ENCODE measurements around the gene MAB21L4. TPM values are rescaled to one million over a fixed set of nuclear protein-coding genes. Genes with fewer than 3 reads are reported as not detected.
"Not testable (repeated sequence)": the region's sequence is repeated elsewhere in the genome, so short reads cannot be mapped to it uniquely, and the experiment has no call there.

Gene MAB21L4
- total RNA-seq, 1 donor from 2014 or later = not detected

- DNase-seq (ENCODE audit: low read depth in 2 of 2) = no peak
Observed at GRCh38 chr2:240865391-240865790, 30.6 kb downstream of the MAB21L4 start.

- DNase-seq (ENCODE audit: low read depth in 2 of 2) = no peak
Observed at GRCh38 chr2:240864475-240864874, 31.5 kb downstream of the MAB21L4 start.

GRCh38 chr2:240861547-240861946 is 34.4 kb downstream of the MAB21L4 start:
- DNase-seq (ENCODE audit: low read depth in 2 of 2) = no peak

GRCh38 chr2:240858871-240859270 is 37.1 kb downstream of the MAB21L4 start:
- DNase-seq (ENCODE audit: low read depth in 2 of 2) = no peak

GRCh38 chr2:240858321-240858720 is 37.6 kb downstream of the MAB21L4 start:
- no peak for DNase-seq (ENCODE audit: low read depth in 2 of 2)

GRCh38 chr2:240857039-240858008 is 38.6 kb downstream of the MAB21L4 start:
- DNase-seq (ENCODE audit: low read depth in 2 of 2) = no peak

GRCh38 chr2:240856151-240856980 is 39.6 kb downstream of the MAB21L4 start:
- DNase-seq (ENCODE audit: low read depth in 2 of 2) = peak in 1 of 2 donors; percentile 27

- no peak for DNase-seq (ENCODE audit: low read depth in 2 of 2)
Observed at GRCh38 chr2:240855670-240856069, 40.3 kb downstream of the MAB21L4 start.

- DNase-seq (ENCODE audit: low read depth in 2 of 2) = no peak
Observed at GRCh38 chr2:240852671-240853314, 43.2 kb downstream of the MAB21L4 start.

- DNase-seq (ENCODE audit: low read depth in 2 of 2) = peak; percentile 81 to 87
Observed at GRCh38 chr2:240851078-240851991, 44.6 kb downstream of the MAB21L4 start.

- DNase-seq (ENCODE audit: low read depth in 2 of 2) = no peak
Observed at GRCh38 chr2:240850756-240851077, 45.2 kb downstream of the MAB21L4 start.

- no peak for DNase-seq (ENCODE audit: low read depth in 2 of 2)
Observed at GRCh38 chr2:240850026-240850425, 45.9 kb downstream of the MAB21L4 start.

- no peak for DNase-seq (ENCODE audit: low read depth in 2 of 2)
Observed at GRCh38 chr2:240848900-240849680, 46.9 kb downstream of the MAB21L4 start.

- DNase-seq (ENCODE audit: low read depth in 2 of 2) = no peak
Observed at GRCh38 chr2:240847817-240848216, 48.1 kb downstream of the MAB21L4 start.

GRCh38 chr2:240846873-240847595 is 48.9 kb downstream of the MAB21L4 start:
- DNase-seq (ENCODE audit: low read depth in 2 of 2) = no peak

- not testable (repeated sequence) for DNase-seq (ENCODE audit: low read depth in 2 of 2)
Observed at GRCh38 chr2:240846309-240846708, 49.6 kb downstream of the MAB21L4 start.

GRCh38 chr2:240840435-240841060 is 55.4 kb downstream of the MAB21L4 start:
- peak; percentile 80 to 89 for DNase-seq (ENCODE audit: low read depth in 2 of 2)

Measured in lung microvascular endothelial cell (primary cell).